A673 (cell line): Measurements from ENCODE around the gene SLC3A2. TPM values are rescaled to one million over a fixed set of nuclear protein-coding genes. Genes with fewer than 3 reads are reported as not detected.

Source experiments
- BruUV-seq: library from RNA; stranded (reverse); fragments of 400-500 nt; replicated peaks from 2 replicates; lab custom pipeline; 2021; lab: Mats Ljungman, UMichigan
- CTCF ChIA-PET: fragments of 300-600 bp; sonication (Branson Sonifier 250); formaldehyde crosslinking; loops from one replicate; lab custom pipeline; 2022; ENCODE audit warnings: antibody characterized with exemption; lab: Charles Lee
- POLR2A ChIA-PET: fragments of 300-600 bp; sonication (Branson Sonifier 250); formaldehyde crosslinking; loops from one replicate; lab custom pipeline; 2022; ENCODE audit warnings: antibody characterized with exemption; ENCODE audit not compliant: low non-redundant PET; lab: Charles Lee
- DNase-seq: peaks from one replicate; pipeline ENCODE4 v3.0.0-alpha.2; 2015; ENCODE audit warnings: low spot score
- H3K27ac ChIP-seq: fragments of 200-600 bp; sonication (generic); 2 replicates; pipeline ENCODE4 v1.5.1; 2016; ENCODE audit warnings: mixed run types, low read depth, mild to moderate bottlenecking, mixed read lengths, antibody characterized with exemption, low read length; ENCODE audit not compliant: poor library complexity, severe bottlenecking
- H3K27me3 ChIP-seq: fragments of 200-600 bp; sonication (generic); replicated peaks from 2 replicates; pipeline ENCODE4 v1.6.1; 2017; ENCODE audit warnings: mixed run types, low read depth, mild to moderate bottlenecking, mixed read lengths, antibody characterized with exemption, low read length; ENCODE audit not compliant: insufficient read depth, poor library complexity
- H3K36me3 ChIP-seq: fragments of 200-600 bp; sonication (generic); 2 replicates; pipeline ENCODE4 v1.6.1; 2016; ENCODE audit warnings: mixed run types, mild to moderate bottlenecking, mixed read lengths, antibody characterized with exemption, low read length; ENCODE audit not compliant: insufficient read depth, poor library complexity, severe bottlenecking
- H3K4me1 ChIP-seq: fragments of 200-600 bp; sonication (generic); 2 replicates; pipeline ENCODE4 v1.6.1; 2017; ENCODE audit warnings: mixed run types, mild to moderate bottlenecking, mixed read lengths, antibody characterized with exemption, low read length; ENCODE audit not compliant: insufficient read depth, poor library complexity, severe bottlenecking
- H3K4me3 ChIP-seq: fragments of 200-600 bp; sonication (generic); 2 replicates; pipeline ENCODE4 v1.5.1; 2016; ENCODE audit warnings: low read depth, mixed run types, mild to moderate bottlenecking, mixed read lengths, low read length; ENCODE audit not compliant: poor library complexity, severe bottlenecking
- H3K9me3 ChIP-seq: fragments of 200-600 bp; sonication (generic); 2 replicates; pipeline ENCODE4 v1.6.1; 2016; ENCODE audit warnings: mixed run types, low read depth, mild to moderate bottlenecking, mixed read lengths, antibody characterized with exemption, low read length; ENCODE audit not compliant: poor library complexity, severe bottlenecking
- EZH2 ChIP-seq: fragments of 200-600 bp; sonication (generic); IDR thresholded peaks from 2 replicates; pipeline ENCODE4 v1.6.1; 2017; ENCODE audit warnings: borderline replicate concordance, low read depth, mild to moderate bottlenecking, mixed read lengths, antibody characterized with exemption, low read length; ENCODE audit not compliant: poor library complexity, severe bottlenecking
- intact Hi-C: fragments of 100-400 bp; cut with micrococcal nuclease; formaldehyde crosslinking; loops from one replicate; pipeline ENCODE4 v1.10.0; 2022; ENCODE audit not compliant: unreplicated experiment
- total RNA-seq: library from RNA; stranded (reverse); gene quantifications from 2 replicates; pipeline ENCODE4 v1.2.3, GENCODE V29; 2021
- TF ChIP-seq, protein P1 (sequence below): fragments of 300-800, 200-600 bp; sonication (generic); conservative IDR thresholded peaks from 2 replicates; pipeline ENCODE4 v1.5.1; 2017; ENCODE audit warnings: low read depth, mild to moderate bottlenecking, antibody characterized with exemption, low read length, moderate library complexity, mixed read lengths

Gene SLC3A2
- total RNA-seq, 1 experiment from 2014 or later = 511 TPM

DNA sequence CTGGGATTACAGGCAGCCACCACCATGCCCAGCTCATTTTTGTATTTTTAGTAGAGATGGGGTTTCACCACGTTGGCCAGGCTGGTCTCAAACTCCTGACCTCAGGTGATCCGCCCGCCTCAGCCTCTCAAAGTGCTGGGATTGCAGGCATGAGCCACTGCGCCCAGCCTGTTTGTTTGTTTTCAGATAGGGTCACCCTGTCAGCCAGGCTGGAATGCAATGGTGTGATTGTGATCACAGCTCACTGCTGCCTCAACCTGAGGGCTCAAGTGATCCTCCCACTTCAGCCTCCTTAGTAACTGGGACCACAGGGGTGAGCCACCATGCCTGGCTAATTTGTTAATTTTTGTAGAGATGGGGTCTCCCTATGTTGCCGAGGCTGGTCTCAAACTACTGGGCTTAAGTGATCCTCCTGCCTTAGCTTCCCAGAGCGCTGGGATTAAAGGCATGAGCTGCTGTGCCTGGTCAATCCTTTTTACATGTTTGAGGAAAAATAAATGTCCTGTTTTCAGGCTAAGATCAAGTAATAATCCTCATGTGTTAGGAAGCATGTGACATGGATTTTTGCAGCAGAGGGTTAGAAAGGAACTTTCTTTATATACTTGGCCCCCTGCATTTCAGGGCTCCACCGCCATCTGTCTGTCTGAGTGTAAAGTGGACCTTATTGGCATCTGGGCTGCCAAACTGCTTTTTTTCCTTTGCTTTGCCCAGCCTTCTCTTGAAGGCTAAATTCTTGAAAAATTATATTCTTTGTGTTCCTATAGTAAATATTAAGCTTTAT lies 4.8 kb upstream of the SLC3A2 start:
- no peak for DNase-seq
- no peaks in the 10 kb centered on the region for H3K27me3 ChIP-seq
- no peak overlapping the region for H3K4me3 ChIP-seq
- H3K27ac ChIP-seq = peak overlapping the region; percentile 24
- TF ChIP-seq, protein P1, sequence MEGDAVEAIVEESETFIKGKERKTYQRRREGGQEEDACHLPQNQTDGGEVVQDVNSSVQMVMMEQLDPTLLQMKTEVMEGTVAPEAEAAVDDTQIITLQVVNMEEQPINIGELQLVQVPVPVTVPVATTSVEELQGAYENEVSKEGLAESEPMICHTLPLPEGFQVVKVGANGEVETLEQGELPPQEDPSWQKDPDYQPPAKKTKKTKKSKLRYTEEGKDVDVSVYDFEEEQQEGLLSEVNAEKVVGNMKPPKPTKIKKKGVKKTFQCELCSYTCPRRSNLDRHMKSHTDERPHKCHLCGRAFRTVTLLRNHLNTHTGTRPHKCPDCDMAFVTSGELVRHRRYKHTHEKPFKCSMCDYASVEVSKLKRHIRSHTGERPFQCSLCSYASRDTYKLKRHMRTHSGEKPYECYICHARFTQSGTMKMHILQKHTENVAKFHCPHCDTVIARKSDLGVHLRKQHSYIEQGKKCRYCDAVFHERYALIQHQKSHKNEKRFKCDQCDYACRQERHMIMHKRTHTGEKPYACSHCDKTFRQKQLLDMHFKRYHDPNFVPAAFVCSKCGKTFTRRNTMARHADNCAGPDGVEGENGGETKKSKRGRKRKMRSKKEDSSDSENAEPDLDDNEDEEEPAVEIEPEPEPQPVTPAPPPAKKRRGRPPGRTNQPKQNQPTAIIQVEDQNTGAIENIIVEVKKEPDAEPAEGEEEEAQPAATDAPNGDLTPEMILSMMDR = no peak
- no peak for TF ChIP-seq EZH2
- intact Hi-C loops = no loop called here
- peaks cover 40% of the 10 kb centered on the region for H3K36me3 ChIP-seq
- H3K9me3 ChIP-seq = no peaks in the 10 kb centered on the region
- ChIA-PET CTCF (no interaction called here), POLR2A (no interaction called here)
- H3K4me1 ChIP-seq = peaks cover 14% of the 10 kb centered on the region
- no TSS peak for BruUV-seq

DNA sequence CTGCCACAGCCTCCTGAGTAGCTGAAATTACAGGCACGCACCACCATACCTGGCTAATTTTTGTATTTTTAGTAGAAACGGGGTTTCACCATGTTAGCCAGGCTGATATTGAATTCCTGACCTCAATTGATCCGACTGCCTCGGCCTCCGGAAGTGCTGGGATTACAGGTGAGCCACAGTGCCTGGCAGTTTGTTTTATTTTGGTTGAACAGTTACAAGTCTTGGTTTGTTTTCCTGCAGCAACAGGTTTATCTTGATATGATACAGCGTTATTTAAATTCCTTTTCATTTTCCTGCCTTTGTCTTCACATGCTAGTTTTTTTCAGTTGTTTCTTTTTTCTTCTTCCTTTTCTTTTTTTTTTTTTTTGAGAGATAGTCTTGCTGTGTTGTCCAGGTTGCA lies 4.0 kb upstream of the SLC3A2 start:
- ChIA-PET POLR2A (no interaction called here), CTCF (no interaction called here)
- Histone ChIP-seq H3K27me3 (no peaks in the 10 kb centered on the region), H3K27ac (no peak overlapping the region), H3K4me1 (peaks cover 14% of the 10 kb centered on the region), H3K4me3 (no peak overlapping the region), H3K9me3 (no peaks in the 10 kb centered on the region), H3K36me3 (peaks cover 35% of the 10 kb centered on the region)
- no peak for DNase-seq
- BruUV-seq = no TSS peak
- TF ChIP-seq EZH2 = no peak
- TF ChIP-seq, protein P1 = no peak
- intact Hi-C loops = no loop called here

DNA sequence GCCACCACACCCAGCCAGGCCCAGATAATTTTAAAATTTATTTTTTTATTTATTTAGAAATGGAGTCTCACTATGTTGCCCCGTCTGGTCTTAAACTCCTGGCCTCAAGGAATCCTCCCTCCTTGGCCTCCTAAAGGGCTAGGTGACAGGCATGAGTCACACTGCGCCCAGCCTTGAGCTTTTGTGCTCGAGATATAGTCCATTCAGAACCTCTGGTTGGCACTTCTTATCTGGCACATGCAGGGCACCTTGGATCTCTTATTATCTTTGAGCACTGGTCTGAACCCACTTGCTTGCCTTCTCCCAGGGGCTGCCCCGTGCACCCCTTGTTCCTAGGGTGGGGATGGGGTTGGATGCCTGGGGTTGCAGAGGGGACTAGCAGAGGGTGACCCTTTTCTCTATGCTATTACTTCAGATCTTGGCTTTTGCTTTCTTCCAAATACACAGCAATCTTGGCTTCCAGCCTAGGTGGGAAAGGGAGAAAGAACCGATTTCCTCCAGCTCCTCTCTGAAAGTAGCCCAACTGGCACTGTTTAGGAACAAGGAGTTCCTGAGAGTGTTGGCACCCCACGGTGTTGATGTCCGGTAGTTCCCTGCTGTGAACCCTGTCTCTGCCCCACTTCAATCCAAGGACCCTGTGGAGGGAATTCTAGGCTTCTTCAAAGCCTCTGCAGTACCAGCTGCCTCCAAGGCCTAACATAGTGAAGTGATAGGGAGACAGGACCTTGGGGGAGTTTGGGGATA lies 1.3 kb upstream of the SLC3A2 start:
- H3K9me3 ChIP-seq = no peaks in the 10 kb centered on the region
- H3K36me3 ChIP-seq = peaks cover 40% of the 10 kb centered on the region
- TF ChIP-seq EZH2 = no peak
- TF ChIP-seq, protein P1 = no peak
- peaks cover 32% of the 10 kb centered on the region for H3K4me1 ChIP-seq
- CTCF ChIA-PET = no interaction called here
- peak; percentile 74 for DNase-seq
- POLR2A ChIA-PET = interaction anchor here (0.6 kb wide), 1 partner anchor 19 kb away, joined by 3 read pairs; no protein-coding TSS in a partner anchor
- intact Hi-C loops = no loop called here
- no peaks in the 10 kb centered on the region for H3K27me3 ChIP-seq
- H3K27ac ChIP-seq = peak overlapping the region; percentile 98
- peak overlapping the region; percentile 72 for H3K4me3 ChIP-seq
- BruUV-seq = no TSS peak
